ENCODE data around the gene MED27.

- TF ChIP-seq CTCF (IDR thresholded peaks at IDR 0.05) (no peak), POLR2AphosphoS5 (IDR thresholded peaks at IDR 0.05; ENCODE audit: insufficient read depth in 1 of 2, low read depth in 1 of 2) (no peak)
Observed at GRCh38 chr9:132117694-132118093, 38.0 kb upstream of the MED27 start.
